GM12878 (cell line): ENCODE measurements around the gene NRN1L. TPM values are rescaled to one million over a fixed set of nuclear protein-coding genes. Genes with fewer than 3 reads are reported as not detected.

ENCODE experiments used
- ATF2 ChIP-seq: IDR thresholded peaks from 2 replicates; pipeline ENCODE4 v1.6.1; 2012; ENCODE audit warnings: low read length, inconsistent platforms
- ATF7 ChIP-seq: fragments of 450-650 bp; IDR thresholded peaks from 2 replicates; pipeline ENCODE4 v1.6.1; 2016; ENCODE audit warnings: low read depth, mild to moderate bottlenecking
- BACH1 ChIP-seq: fragments of 450-650 bp; IDR thresholded peaks from 2 replicates; pipeline ENCODE4 v1.6.1; 2017; ENCODE audit warnings: mild to moderate bottlenecking, borderline replicate concordance
- BCLAF1 ChIP-seq: fragments of 450-650 bp; IDR thresholded peaks from 2 replicates; pipeline ENCODE4 v1.6.1; 2017; ENCODE audit warnings: antibody characterized with exemption, mild to moderate bottlenecking, moderate library complexity
- BHLHE40 ChIP-seq, 2 experiments: fragments of 450-650 bp in 1 of 2; IDR thresholded peaks; 2 replicates each; pipeline ENCODE4 v1.6.1; 2011 to 2017; ENCODE audit warnings: low read depth in 2 of 2, borderline replicate concordance in 1 of 2, improper control_type of control experiment in 1 of 2, low read length in 1 of 2, mild to moderate bottlenecking in 1 of 2
- BMI1 ChIP-seq: fragments of 450-650 bp; IDR thresholded peaks from 2 replicates; pipeline ENCODE4 v1.6.1; 2016; ENCODE audit warnings: mild to moderate bottlenecking, moderate library complexity, borderline replicate concordance
- BRCA1 ChIP-seq: IDR thresholded peaks from 2 replicates; pipeline ENCODE4 v1.6.1; 2011; ENCODE audit warnings: low read depth, low read length, improper control_type of control experiment
- CHD4 ChIP-seq: fragments of 200-600 bp; sonication (generic); IDR thresholded peaks from 2 replicates; pipeline ENCODE4 v1.6.1; 2016; ENCODE audit warnings: mild to moderate bottlenecking
- CREB1 ChIP-seq: IDR thresholded peaks from 2 replicates; pipeline ENCODE4 v1.6.1; 2012; ENCODE audit warnings: low read depth, mild to moderate bottlenecking, inconsistent platforms
- CTCF ChIP-seq, 3 experiments: IDR thresholded peaks in 2 of 3; conservative IDR thresholded peaks in 1 of 3; 2 replicates each; pipeline ENCODE4 v1.5.1; 2011; ENCODE audit warnings: low read depth in 3 of 3, low read length in 3 of 3, mild to moderate bottlenecking in 3 of 3, control low read depth in 2 of 3, moderate library complexity in 2 of 3, inconsistent platforms in 1 of 3, mixed read lengths in 1 of 3; ENCODE audit not compliant: control insufficient read depth in 2 of 3, insufficient read depth in 1 of 3; ENCODE audit errors: extremely low read depth in 1 of 3
- EZH2 ChIP-seq: IDR thresholded peaks from 2 replicates; pipeline ENCODE4 v1.6.1; 2012; ENCODE audit warnings: low read depth, mild to moderate bottlenecking, control low read depth, inconsistent platforms, low read length, borderline replicate concordance; ENCODE audit not compliant: control insufficient read depth
- GATAD2B ChIP-seq: fragments of 450-650 bp; conservative IDR thresholded peaks from 2 replicates; pipeline ENCODE4 v1.6.1; 2017; ENCODE audit warnings: low read depth, mild to moderate bottlenecking, moderate library complexity
- IKZF2 ChIP-seq, 2 experiments: fragments of 450-650 bp; IDR thresholded peaks; 2 replicates each; pipeline ENCODE4 v1.6.1; 2017; ENCODE audit warnings: mild to moderate bottlenecking in 2 of 2, moderate library complexity in 2 of 2
- NR2F1 ChIP-seq: fragments of 450-650 bp; conservative IDR thresholded peaks from 2 replicates; pipeline ENCODE4 v1.6.1; 2017; ENCODE audit warnings: mild to moderate bottlenecking
- PKNOX1 ChIP-seq: fragments of 450-650 bp; IDR thresholded peaks from 2 replicates; pipeline ENCODE4 v1.6.1; 2016; ENCODE audit warnings: mild to moderate bottlenecking
- POLR2A ChIP-seq: IDR thresholded peaks from 2 replicates; pipeline ENCODE4 v1.6.1; 2011; ENCODE audit warnings: low read depth, mild to moderate bottlenecking, low read length
- POLR2AphosphoS2 ChIP-seq: IDR thresholded peaks from 2 replicates; pipeline ENCODE4 v1.6.1; 2011; ENCODE audit warnings: low read depth, mild to moderate bottlenecking, low read length, improper control_type of control experiment, moderate library complexity
- RCOR1 ChIP-seq: conservative IDR thresholded peaks from 2 replicates; pipeline ENCODE4 v1.6.1; 2012; ENCODE audit warnings: low read depth, low read length, improper control_type of control experiment
- STAT1 ChIP-seq: fragments of 450-650 bp; conservative IDR thresholded peaks from 2 replicates; pipeline ENCODE4 v1.6.1; 2014; ENCODE audit warnings: antibody characterized with exemption, mild to moderate bottlenecking
- TCF7 ChIP-seq: IDR thresholded peaks from 2 replicates; pipeline ENCODE4 v1.6.1; 2014; ENCODE audit warnings: antibody characterized with exemption, borderline replicate concordance
- USF1 ChIP-seq: IDR thresholded peaks from 2 replicates; pipeline ENCODE4 v1.6.1; 2011; ENCODE audit warnings: borderline replicate concordance, low read depth, mild to moderate bottlenecking, moderate library complexity, mixed read lengths, low read length; ENCODE audit not compliant: insufficient read depth; ENCODE audit errors: extremely low read length
- YBX1 ChIP-seq: fragments of 450-650 bp; IDR thresholded peaks from 2 replicates; pipeline ENCODE4 v1.6.1; 2016; ENCODE audit warnings: antibody characterized with exemption
- YY1 ChIP-seq: IDR thresholded peaks from 2 replicates; pipeline ENCODE4 v1.6.1; 2011; ENCODE audit warnings: low read depth, mild to moderate bottlenecking, low read length
- polyA plus RNA-seq, 11 experiments: library from polyadenylated mRNA; depleted of rRNA in 4 of 11; unstranded in 6 of 11; stranded (reverse) in 5 of 11; fragments of >200 nt; fragmentation: Nextera tagmentation in 4 of 11; fragmentation: Illumina TruSeq in 1 of 11; extraction: Ambion mirVana in 4 of 11; extraction: Trizol in 1 of 11; gene quantifications; 1 replicate in 1 of 11; 2 replicates in 10 of 11; pipeline versions ENCODE4 v1.2.1 to v1.2.3, GENCODE V29; 2011 to 2016; ENCODE audit warnings: inconsistent platforms in 2 of 11, missing spikeins in 2 of 11, low read depth in 1 of 11
- total RNA-seq, 4 experiments: library from RNA; depleted of rRNA in 3 of 4; stranded (reverse); fragments of >200 nt in 3 of 4; fragmentation: Illumina TruSeq in 1 of 4; extraction: Trizol in 1 of 4; gene quantifications; 2 replicates each; pipeline versions ENCODE4 v1.2.1 to v1.2.3, GENCODE V29; 2013 to 2021

Gene NRN1L
- total and polyA plus RNA-seq, 10 of the 15 experiments (the other 5 are each of a cell fraction or from before 2014, with no cell fraction given), result 0.11 to 0.99 (median 0.28) TPM; not detected in 3

GRCh38 chr16:67935402-67936123 is 50.9 kb downstream of the NRN1L start (continued):
- TF ChIP-seq BCLAF1 (no peak), BMI1 (no peak), RCOR1 (no peak), ATF2 (no peak), CREB1 (peak; percentile 67), EZH2 (no peak), BACH1 (peak; percentile 31), TCF7 (no peak), CHD4 (no peak), YBX1 (no peak), BRCA1 (no peak), POLR2AphosphoS2 (peak; percentile 94), ATF7 (no peak), CTCF (IDR thresholded peaks at IDR 0.05 in 2 of 3, conservative IDR thresholded peaks at IDR 0.05 in 1 of 3; ENCODE audit: control insufficient read depth in 2 of 3, extremely low read depth in 1 of 3, insufficient read depth in 1 of 3, low read depth in 3 of 3, low read length in 3 of 3) (no peak), PKNOX1 (peak; percentile 98), YY1 (peak; percentile 87), POLR2A (peak; percentile 91), USF1 (peak; percentile 87), GATAD2B (peak; percentile 43; the same call in 1 of the 2 replicates), IKZF2 (IDR thresholded peaks at IDR 0.05) (no peak), BHLHE40 (IDR thresholded peaks at IDR 0.05; ENCODE audit: borderline replicate concordance in 1 of 2, low read depth in 2 of 2, low read length in 1 of 2) (no peak; a peak in 2 of 4 replicates), NR2F1 (peak; percentile 81), STAT1 (peak; percentile 88; the same call in 1 of the 2 replicates)
